K562 (cell line): ENCODE data around the gene MYO18A. TPM values are rescaled to one million over a fixed set of nuclear protein-coding genes. Genes with fewer than 3 reads are reported as not detected.

ENCODE experiments used
- BRF2 ChIP-seq: IDR thresholded peaks from 3 replicates; pipeline ENCODE4 v1.6.1; 2011; ENCODE audit warnings: borderline replicate concordance, mild to moderate bottlenecking; ENCODE audit not compliant: insufficient read length, insufficient read depth
- CREB1 ChIP-seq, 2 experiments: sonication (generic) in 1 of 2; formaldehyde crosslinking in 1 of 2; IDR thresholded peaks; 2 replicates each; pipeline versions ENCODE4 v1.6.1 to v1.8.0; 2012 to 2022; ENCODE audit warnings: inconsistent platforms in 1 of 2, mild to moderate bottlenecking in 1 of 2, missing genetic modification reagents in 1 of 2, moderate library complexity in 1 of 2
- FOXK2 ChIP-seq, 2 experiments: fragments of 450-650 bp; IDR thresholded peaks in 1 of 2; conservative IDR thresholded peaks in 1 of 2; 2 replicates each; pipeline ENCODE4 v1.6.1; 2016; ENCODE audit warnings: low read depth in 2 of 2, mild to moderate bottlenecking in 1 of 2
- GABPB1 ChIP-seq: sonication (generic); formaldehyde crosslinking; IDR thresholded peaks from 2 replicates; pipeline ENCODE4 v1.8.0; 2022; ENCODE audit warnings: mild to moderate bottlenecking, missing genetic modification reagents
- RAD51 ChIP-seq: fragments of 450-650 bp; IDR thresholded peaks from 2 replicates; pipeline ENCODE4 v1.7.1; 2016; ENCODE audit warnings: low read depth, mild to moderate bottlenecking, borderline replicate concordance
- RUNX1 ChIP-seq: sonication (generic); IDR thresholded peaks from 2 replicates; pipeline ENCODE4 v1.6.1; 2016; ENCODE audit warnings: antibody characterized with exemption, low read depth
- SAP30 ChIP-seq: fragments of 200-600 bp; sonication (generic); IDR thresholded peaks from 2 replicates; pipeline ENCODE4 v1.6.1; 2012; ENCODE audit warnings: borderline replicate concordance, low read depth, mild to moderate bottlenecking, moderate library complexity, low read length, control low read depth, inconsistent platforms; ENCODE audit not compliant: insufficient read depth, poor library complexity, severe bottlenecking
- ZBTB40 ChIP-seq, 2 experiments: fragments of 450-650 bp in 1 of 2; sonication (generic) in 1 of 2; formaldehyde crosslinking in 1 of 2; IDR thresholded peaks; 2 replicates each; pipeline versions ENCODE4 v1.7.1 to v1.9.0; 2016 to 2022; ENCODE audit warnings: inconsistent platforms in 1 of 2, mild to moderate bottlenecking in 1 of 2, missing genetic modification reagents in 1 of 2
- ZNF512 ChIP-seq: IDR thresholded peaks from 2 replicates; pipeline ENCODE4 v1.6.1; 2016; ENCODE audit warnings: missing genetic modification characterization, missing compliant biosample characterization
- ZNF766 ChIP-seq: fragments of 200-800 bp; sonication (Bioruptor generic); conservative IDR thresholded peaks from 2 replicates; pipeline ENCODE4 v1.6.1; 2016; ENCODE audit warnings: missing genetic modification characterization, missing compliant biosample characterization
- polyA plus RNA-seq, 8 experiments: library from polyadenylated mRNA; depleted of rRNA in 4 of 8; stranded (reverse) in 5 of 8; unstranded in 3 of 8; fragments of >200 nt; fragmentation: Nextera tagmentation in 2 of 8; fragmentation: Illumina TruSeq in 1 of 8; extraction: Ambion mirVana in 2 of 8; extraction: Trizol in 1 of 8; gene quantifications; 2 replicates each; pipeline versions ENCODE4 v1.2.1 to v1.2.3, GENCODE V29; 2011 to 2014; ENCODE audit warnings: inconsistent platforms in 1 of 8, missing spikeins in 1 of 8
- total RNA-seq, 7 experiments: library from RNA; depleted of rRNA in 6 of 7; stranded (reverse); fragments of >200 nt in 6 of 7; fragmentation: Illumina TruSeq in 2 of 7; extraction: Trizol in 2 of 7; gene quantifications; 2 replicates each; pipeline versions ENCODE4 v1.2.1 to v1.2.3, GENCODE V29; 2011 to 2021; ENCODE audit warnings: low replicate concordance in 1 of 7

Gene MYO18A
- total and polyA plus RNA-seq, 9 of the 15 experiments (the other 6 are each of a cell fraction or from before 2014, with no cell fraction given): 2.5 to 65.4 (median 17.1) TPM

- no peak for TF ChIP-seq FOXK2 (conservative IDR thresholded peaks at IDR 0.05 in 1 of 2, IDR thresholded peaks at IDR 0.05 in 1 of 2; ENCODE audit: low read depth in 2 of 2)
- no peak for TF ChIP-seq ZBTB40 (IDR thresholded peaks at IDR 0.05)
- no peak for TF ChIP-seq ZBTB40 (CRISPR knock-in tag; IDR thresholded peaks at IDR 0.05)
- TF ChIP-seq ZNF512 (tag): no peak
- TF ChIP-seq ZNF766 (CRISPR knock-in tag): no peak
- no peak for TF ChIP-seq RAD51
- no peak for TF ChIP-seq SAP30
- no peak for TF ChIP-seq CREB1 (IDR thresholded peaks at IDR 0.05)
- TF ChIP-seq CREB1 (CRISPR knock-in tag; IDR thresholded peaks at IDR 0.05): no peak
- TF ChIP-seq RUNX1: no peak
- TF ChIP-seq GABPB1 (CRISPR knock-in tag): no peak
- no peak for TF ChIP-seq BRF2
Observed at GRCh38 chr17:29155227-29155965, 24.8 kb downstream of the MYO18A start (continued).
